HepG2 (cell line): Measurements from ENCODE around the gene SHROOM1. TPM values are rescaled to one million over a fixed set of nuclear protein-coding genes. Genes with fewer than 3 reads are reported as not detected.

Experiments used
- ATRX ChIP-seq: sonication (generic); formaldehyde crosslinking; IDR thresholded peaks from 2 replicates; pipeline ENCODE4 v1.4.0; 2020; ENCODE audit warnings: missing genetic modification reagents, borderline replicate concordance
- BCL6 ChIP-seq: IDR thresholded peaks from 2 replicates; pipeline ENCODE4 v1.6.1; 2016; ENCODE audit warnings: missing genetic modification reagents, missing compliant biosample characterization
- CHD2 ChIP-seq: IDR thresholded peaks from 2 replicates; pipeline ENCODE4 v1.6.1; 2011; ENCODE audit warnings: low read depth, low read length, improper control_type of control experiment
- FOXA1 ChIP-seq, 2 experiments: fragments of 450-650 bp in 1 of 2; sonication (generic) in 1 of 2; formaldehyde crosslinking in 1 of 2; IDR thresholded peaks; 2 replicates each; pipeline versions ENCODE4 v1.4.0 to v1.6.1; 2016 to 2020; ENCODE audit warnings: missing genetic modification reagents in 1 of 2
- MED1 ChIP-seq: sonication (generic); formaldehyde crosslinking; IDR thresholded peaks from 2 replicates; pipeline ENCODE4 v1.4.0; 2020; ENCODE audit warnings: missing genetic modification reagents
- MXI1 ChIP-seq: IDR thresholded peaks from 3 replicates; pipeline ENCODE4 v1.6.1; 2012; ENCODE audit warnings: low read depth, low read length, inconsistent platforms, borderline replicate concordance
- MYC ChIP-seq: sonication (generic); formaldehyde crosslinking; IDR thresholded peaks from 2 replicates; pipeline ENCODE4 v1.9.0; 2021; ENCODE audit warnings: missing genetic modification reagents, borderline replicate concordance
- NFE2L1 ChIP-seq: sonication (generic); formaldehyde crosslinking; IDR thresholded peaks from 2 replicates; pipeline ENCODE4 v1.4.0; 2020; ENCODE audit warnings: missing genetic modification reagents, mild to moderate bottlenecking, borderline replicate concordance
- NFIC ChIP-seq: IDR thresholded peaks from 2 replicates; pipeline ENCODE4 v1.6.1; 2012; ENCODE audit warnings: mild to moderate bottlenecking, low read length, inconsistent platforms
- PHB2 ChIP-seq: fragments of 450-650 bp; IDR thresholded peaks from 2 replicates; pipeline ENCODE4 v1.6.1; 2018; ENCODE audit not compliant: partially characterized antibody
- REPIN1 ChIP-seq: sonication (generic); formaldehyde crosslinking; IDR thresholded peaks from 2 replicates; pipeline ENCODE4 v1.8.0; 2022; ENCODE audit warnings: missing genetic modification reagents, low read depth, mild to moderate bottlenecking, borderline replicate concordance
- RNF2 ChIP-seq: fragments of 450-650 bp; conservative IDR thresholded peaks from 2 replicates; pipeline ENCODE4 v1.6.1; 2016; ENCODE audit warnings: low read depth
- ZBTB2 ChIP-seq: sonication (generic); formaldehyde crosslinking; IDR thresholded peaks from 2 replicates; pipeline ENCODE4 v1.8.0; 2022; ENCODE audit warnings: low read depth, missing genetic modification reagents
- ZBTB3 ChIP-seq: sonication (generic); formaldehyde crosslinking; IDR thresholded peaks from 2 replicates; pipeline ENCODE4 v1.4.0; 2020; ENCODE audit warnings: low read depth, mild to moderate bottlenecking, moderate library complexity, missing genetic modification reagents, borderline replicate concordance
- ZBTB46 ChIP-seq: sonication (generic); formaldehyde crosslinking; IDR thresholded peaks from 2 replicates; pipeline ENCODE4 v1.4.0; 2020; ENCODE audit warnings: mild to moderate bottlenecking, missing genetic modification reagents, borderline replicate concordance
- ZC3H4 ChIP-seq: sonication (generic); formaldehyde crosslinking; IDR thresholded peaks from 2 replicates; pipeline ENCODE4 v1.4.0; 2020; ENCODE audit warnings: missing genetic modification reagents, borderline replicate concordance
- ZNF225 ChIP-seq: sonication (generic); formaldehyde crosslinking; IDR thresholded peaks from 2 replicates; pipeline ENCODE4 v1.4.0; 2020; ENCODE audit warnings: mild to moderate bottlenecking, missing genetic modification reagents
- ZNF3 ChIP-seq: IDR thresholded peaks from 2 replicates; pipeline ENCODE4 v1.7.0; 2017; ENCODE audit warnings: inconsistent platforms
- ZNF501 ChIP-seq: sonication (generic); formaldehyde crosslinking; IDR thresholded peaks from 2 replicates; pipeline ENCODE4 v1.5.1; 2020; ENCODE audit warnings: mild to moderate bottlenecking, moderate library complexity, missing genetic modification reagents
- ZNF543 ChIP-seq: sonication (generic); formaldehyde crosslinking; IDR thresholded peaks from 2 replicates; pipeline ENCODE4 v1.4.0; 2020; ENCODE audit warnings: mild to moderate bottlenecking, missing genetic modification reagents
- ZNF550 ChIP-seq: sonication (generic); formaldehyde crosslinking; IDR thresholded peaks from 2 replicates; pipeline ENCODE4 v1.4.0; 2020; ENCODE audit warnings: mild to moderate bottlenecking, missing genetic modification reagents, borderline replicate concordance
- ZNF557 ChIP-seq: sonication (generic); formaldehyde crosslinking; IDR thresholded peaks from 2 replicates; pipeline ENCODE4 v1.4.0; 2020; ENCODE audit warnings: missing genetic modification reagents
- ZNF576 ChIP-seq: sonication (generic); formaldehyde crosslinking; IDR thresholded peaks from 2 replicates; pipeline ENCODE4 v1.4.0; 2020; ENCODE audit warnings: mild to moderate bottlenecking, missing genetic modification reagents
- ZNF660 ChIP-seq: sonication (generic); formaldehyde crosslinking; IDR thresholded peaks from 2 replicates; pipeline ENCODE4 v1.5.1; 2020; ENCODE audit warnings: mild to moderate bottlenecking, low read depth, missing genetic modification reagents, borderline replicate concordance
- ZNF691 ChIP-seq: sonication (generic); formaldehyde crosslinking; IDR thresholded peaks from 2 replicates; pipeline ENCODE4 v1.4.0; 2020; ENCODE audit warnings: missing genetic modification reagents, low read depth, mild to moderate bottlenecking, borderline replicate concordance
- ZNF768 ChIP-seq: sonication (generic); formaldehyde crosslinking; IDR thresholded peaks from 2 replicates; pipeline ENCODE4 v1.4.0; 2020; ENCODE audit warnings: missing genetic modification reagents
- ZSCAN9 ChIP-seq: IDR thresholded peaks from 2 replicates; pipeline ENCODE4 v1.6.1; 2016; ENCODE audit warnings: borderline replicate concordance
- polyA plus RNA-seq, 8 experiments: library from polyadenylated mRNA; depleted of rRNA in 3 of 8; stranded (reverse) in 7 of 8; unstranded in 1 of 8; fragments of >200 nt; fragmentation: Illumina TruSeq in 4 of 8; extraction: Trizol in 4 of 8; gene quantifications; 2 replicates each; pipeline versions ENCODE4 v1.2.1 to v1.2.3, GENCODE V29; 2011 to 2016; ENCODE audit warnings: low read depth in 4 of 8, missing spikeins in 1 of 8, mixed read lengths in 1 of 8; ENCODE audit not compliant: insufficient read depth in 1 of 8
- total RNA-seq, 5 experiments: library from RNA; depleted of rRNA; stranded (reverse); fragments of >200 nt; fragmentation: Illumina TruSeq; extraction: Trizol; gene quantifications; 2 replicates each; pipeline ENCODE4 v1.2.3, GENCODE V29; 2016; ENCODE audit warnings: low read depth in 1 of 5

Gene SHROOM1
- total and polyA plus RNA-seq, 2 of the 13 experiments (the other 11 are each of a cell fraction or from before 2014, with no cell fraction given), result 18.2 to 25.7 TPM

- TF ChIP-seq ZBTB2 (CRISPR knock-in tag) (no peak), ZBTB3 (CRISPR knock-in tag) (no peak), ZNF543 (no peak; the same call in 1 of the 2 replicates), ZNF3 (no peak), MXI1 (no peak; the same call in 2 of the 3 replicates), PHB2 (no peak), ZNF557 (CRISPR knock-in tag) (0 out of 2 replicates have a peak, but pooled peaks have one; percentile 65), ATRX (CRISPR knock-in tag) (no peak), ZBTB46 (CRISPR knock-in tag) (no peak), ZNF660 (CRISPR knock-in tag) (no peak), MYC (peak; percentile 82), ZNF576 (CRISPR knock-in tag) (no peak), ZC3H4 (CRISPR knock-in tag) (no peak), ZNF550 (no peak), MED1 (peak; percentile 80), REPIN1 (CRISPR knock-in tag) (peak; percentile 46; the same call in 1 of the 2 replicates), ZNF691 (CRISPR knock-in tag) (no peak), CHD2 (no peak), ZNF225 (CRISPR knock-in tag) (no peak), ZNF501 (CRISPR knock-in tag) (0 out of 2 replicates have a peak, but pooled peaks have one; percentile 25), BCL6 (CRISPR knock-in tag) (peak; percentile 24; the same call in 1 of the 2 replicates), ZSCAN9 (CRISPR knock-in tag) (no peak), ZNF768 (CRISPR knock-in tag) (peak; percentile 45; the same call in 1 of the 2 replicates), FOXA1 (IDR thresholded peaks at IDR 0.05) (no peak), FOXA1 (CRISPR knock-in tag; IDR thresholded peaks at IDR 0.05) (no peak), RNF2 (no peak), NFE2L1 (CRISPR knock-in tag) (no peak), NFIC (no peak)
These were observed 558 bp downstream of the SHROOM1 start (continued) for GRCh38 chr5:132829742-132830435.
